SU-DHL-6 (cell line): ENCODE results near the gene WDR37.

Experiments
- H2AFZ ChIP-seq: fragments of 200-600 bp; sonication (generic); 2 replicates; pipeline ENCODE4 v1.6.1; 2014; ENCODE audit warnings: low read depth, mild to moderate bottlenecking, moderate library complexity, mixed read lengths, antibody characterized with exemption, low read length; ENCODE audit not compliant: severe bottlenecking
- H3F3A ChIP-seq: fragments of 200-600 bp; shearing (Covaris generic); 2 replicates; pipeline ENCODE4 v1.6.0; 2016; ENCODE audit warnings: antibody characterized with exemption, mild to moderate bottlenecking; ENCODE audit not compliant: insufficient read depth
- H3K27ac ChIP-seq: fragments of 200-600 bp; sonication (generic); 2 replicates; pipeline ENCODE4 v1.5.1; 2016; ENCODE audit warnings: low read depth, mild to moderate bottlenecking, low read length, moderate library complexity, mixed read lengths
- H3K27me3 ChIP-seq: fragments of 200-600 bp; sonication (generic), shearing (Covaris generic); 2 replicates; pipeline ENCODE4 v1.6.0; 2014; ENCODE audit warnings: mild to moderate bottlenecking, low read length
- H3K36me3 ChIP-seq: fragments of 200-600 bp; sonication (generic); 2 replicates; pipeline ENCODE4 v1.6.1; 2014; ENCODE audit warnings: mild to moderate bottlenecking, low read length, mixed read lengths
- H3K4me2 ChIP-seq: fragments of 300-600, 200-600 bp; shearing (Covaris generic), sonication (generic); 2 replicates; pipeline ENCODE4 v1.6.0; 2014; ENCODE audit warnings: low read length, low read depth, mild to moderate bottlenecking; ENCODE audit not compliant: poor library complexity, severe bottlenecking
- H3K4me3 ChIP-seq: fragments of 200-600 bp; sonication (generic); 2 replicates; pipeline ENCODE4 v1.5.1; 2014; ENCODE audit warnings: antibody characterized with exemption, low read length, mild to moderate bottlenecking, mixed read lengths; ENCODE audit not compliant: insufficient read depth, poor library complexity, severe bottlenecking
- H3K79me2 ChIP-seq: fragments of 200-600 bp; sonication (generic); 2 replicates; pipeline ENCODE4 v1.6.1; 2014; ENCODE audit warnings: mild to moderate bottlenecking, low read length, moderate library complexity; ENCODE audit not compliant: insufficient read depth
- H3K9ac ChIP-seq: fragments of 200-600 bp; sonication (generic); 2 replicates; pipeline ENCODE4 v1.7.0; 2014; ENCODE audit warnings: mild to moderate bottlenecking, low read length
- H3K9me2 ChIP-seq: fragments of 200-600 bp; sonication (generic); replicated peaks from 2 replicates; pipeline ENCODE4 v1.6.1; 2014; ENCODE audit warnings: low read length; ENCODE audit not compliant: insufficient read depth
- H3K9me3 ChIP-seq: fragments of 200-600 bp; sonication (generic); 2 replicates; pipeline ENCODE4 v1.6.1; 2014; ENCODE audit warnings: low read length, mixed read lengths; ENCODE audit not compliant: insufficient read depth
- H4K20me1 ChIP-seq: fragments of 200-600 bp; sonication (generic); 2 replicates; pipeline ENCODE4 v1.6.1; 2014; ENCODE audit warnings: low read depth, mild to moderate bottlenecking, antibody characterized with exemption, low read length, moderate library complexity, mixed read lengths
- EZH2phosphoT487 ChIP-seq: fragments of 200-600 bp; sonication (generic), shearing (Covaris generic); conservative IDR thresholded peaks from 2 replicates; pipeline ENCODE4 v1.6.1; 2018; ENCODE audit warnings: mild to moderate bottlenecking, antibody characterized with exemption, low read length, moderate library complexity, mixed read lengths
- TF ChIP-seq, protein P1 (sequence below): fragments of 200-600 bp; sonication (generic); IDR thresholded peaks from one replicate; pipeline ENCODE4 v1.5.1; 2017; ENCODE audit warnings: antibody characterized with exemption, mild to moderate bottlenecking, low read length, moderate library complexity; ENCODE audit not compliant: insufficient read depth, poor library complexity, severe bottlenecking

WDR37 gene

DNA sequence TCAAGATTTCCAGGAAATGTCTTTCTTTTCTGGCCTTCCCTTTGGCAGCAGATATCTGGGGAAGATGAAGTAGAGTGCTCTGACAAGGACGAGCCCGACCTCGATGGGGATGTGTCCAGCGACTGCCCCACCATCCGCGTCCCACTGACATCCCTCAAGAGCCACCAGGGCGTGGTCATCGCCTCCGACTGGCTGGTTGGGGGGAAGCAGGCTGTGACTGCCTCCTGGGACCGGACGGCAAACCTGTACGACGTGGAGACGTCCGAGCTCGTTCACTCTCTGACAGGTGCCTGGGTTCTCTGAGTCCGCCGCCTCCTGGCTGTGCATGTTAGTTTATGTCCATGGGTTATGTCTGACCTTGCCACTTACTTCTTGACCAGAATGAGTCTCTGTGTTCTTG lies 47.4 kb downstream of the WDR37 start:
- H3K9ac ChIP-seq: no peak overlapping the region
- H3F3A ChIP-seq: no peaks in the 10 kb centered on the region
- no peak for TF ChIP-seq EZH2phosphoT487
- TF ChIP-seq, protein P1, sequence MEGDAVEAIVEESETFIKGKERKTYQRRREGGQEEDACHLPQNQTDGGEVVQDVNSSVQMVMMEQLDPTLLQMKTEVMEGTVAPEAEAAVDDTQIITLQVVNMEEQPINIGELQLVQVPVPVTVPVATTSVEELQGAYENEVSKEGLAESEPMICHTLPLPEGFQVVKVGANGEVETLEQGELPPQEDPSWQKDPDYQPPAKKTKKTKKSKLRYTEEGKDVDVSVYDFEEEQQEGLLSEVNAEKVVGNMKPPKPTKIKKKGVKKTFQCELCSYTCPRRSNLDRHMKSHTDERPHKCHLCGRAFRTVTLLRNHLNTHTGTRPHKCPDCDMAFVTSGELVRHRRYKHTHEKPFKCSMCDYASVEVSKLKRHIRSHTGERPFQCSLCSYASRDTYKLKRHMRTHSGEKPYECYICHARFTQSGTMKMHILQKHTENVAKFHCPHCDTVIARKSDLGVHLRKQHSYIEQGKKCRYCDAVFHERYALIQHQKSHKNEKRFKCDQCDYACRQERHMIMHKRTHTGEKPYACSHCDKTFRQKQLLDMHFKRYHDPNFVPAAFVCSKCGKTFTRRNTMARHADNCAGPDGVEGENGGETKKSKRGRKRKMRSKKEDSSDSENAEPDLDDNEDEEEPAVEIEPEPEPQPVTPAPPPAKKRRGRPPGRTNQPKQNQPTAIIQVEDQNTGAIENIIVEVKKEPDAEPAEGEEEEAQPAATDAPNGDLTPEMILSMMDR: no peak
- no peak overlapping the region for H3K4me3 ChIP-seq
- no peaks in the 10 kb centered on the region; the same call in 1 of the 2 replicates for H3K36me3 ChIP-seq
- H3K9me2 ChIP-seq: no peaks in the 10 kb centered on the region
- no peak overlapping the region for H2AFZ ChIP-seq
- H3K27me3 ChIP-seq: no peaks in the 10 kb centered on the region
- H4K20me1 ChIP-seq: no peaks in the 10 kb centered on the region
- H3K4me2 ChIP-seq: no peak overlapping the region
- H3K9me3 ChIP-seq: no peaks in the 10 kb centered on the region
- H3K79me2 ChIP-seq: no peaks in the 10 kb centered on the region
- no peak overlapping the region for H3K27ac ChIP-seq

DNA sequence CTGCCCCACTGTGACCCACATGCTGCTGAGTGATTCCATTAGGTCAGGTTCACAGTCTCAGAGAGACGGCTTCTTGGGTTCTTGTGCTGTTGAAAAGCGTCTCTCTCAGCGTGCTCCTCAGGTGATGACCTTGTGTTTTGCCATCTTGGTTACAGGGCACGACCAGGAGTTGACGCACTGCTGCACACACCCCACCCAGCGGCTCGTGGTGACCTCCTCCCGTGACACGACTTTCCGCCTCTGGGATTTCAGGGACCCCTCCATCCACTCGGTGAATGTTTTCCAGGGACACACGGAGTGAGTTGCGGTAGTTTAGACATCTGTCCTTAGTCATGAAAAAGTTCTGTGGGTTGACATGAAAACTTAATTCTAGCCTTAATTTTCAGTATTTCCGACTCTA lies 48.8 kb downstream of the WDR37 start:
- Histone ChIP-seq H3K4me2 (no peak overlapping the region), H3K27me3 (no peaks in the 10 kb centered on the region), H3K9me2 (no peaks in the 10 kb centered on the region), H3F3A (no peaks in the 10 kb centered on the region), H3K9ac (no peak overlapping the region), H3K4me3 (no peak overlapping the region), H3K36me3 (no peaks in the 10 kb centered on the region; the same call in 1 of the 2 replicates), H4K20me1 (no peaks in the 10 kb centered on the region), H2AFZ (no peak overlapping the region), H3K79me2 (no peaks in the 10 kb centered on the region), H3K27ac (no peak overlapping the region), H3K9me3 (no peaks in the 10 kb centered on the region)
- TF ChIP-seq, protein P1: no peak
- TF ChIP-seq EZH2phosphoT487: no peak

DNA sequence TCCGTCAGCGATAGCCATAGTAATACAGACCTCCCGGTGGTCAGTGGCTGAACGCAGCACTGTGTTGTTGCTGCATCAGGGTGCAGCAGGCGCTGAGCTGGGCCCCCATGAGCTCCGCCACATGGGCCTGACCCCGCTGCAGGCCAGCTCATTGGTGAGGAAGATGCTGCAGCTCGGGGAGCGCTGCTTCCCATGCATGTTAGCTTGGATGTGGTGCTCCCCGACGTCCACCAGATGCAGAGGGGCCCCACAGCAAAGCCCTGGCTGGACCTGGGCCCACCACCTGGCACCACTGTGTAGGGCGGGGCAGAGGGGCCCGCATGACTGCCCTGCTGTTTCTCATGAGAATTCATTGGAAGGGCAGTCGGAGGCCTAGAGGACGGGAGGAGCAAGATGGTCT lies 50.8 kb downstream of the WDR37 start:
- Histone ChIP-seq H3K27ac (no peak overlapping the region), H3K9me2 (no peaks in the 10 kb centered on the region), H3K9ac (no peak overlapping the region), H3K27me3 (no peaks in the 10 kb centered on the region), H2AFZ (no peak overlapping the region), H4K20me1 (no peaks in the 10 kb centered on the region), H3K36me3 (no peaks in the 10 kb centered on the region; the same call in 1 of the 2 replicates), H3F3A (no peaks in the 10 kb centered on the region), H3K79me2 (no peaks in the 10 kb centered on the region), H3K4me2 (no peak overlapping the region), H3K4me3 (no peak overlapping the region), H3K9me3 (no peaks in the 10 kb centered on the region)
- TF ChIP-seq EZH2phosphoT487: no peak
- TF ChIP-seq, protein P1: no peak

DNA sequence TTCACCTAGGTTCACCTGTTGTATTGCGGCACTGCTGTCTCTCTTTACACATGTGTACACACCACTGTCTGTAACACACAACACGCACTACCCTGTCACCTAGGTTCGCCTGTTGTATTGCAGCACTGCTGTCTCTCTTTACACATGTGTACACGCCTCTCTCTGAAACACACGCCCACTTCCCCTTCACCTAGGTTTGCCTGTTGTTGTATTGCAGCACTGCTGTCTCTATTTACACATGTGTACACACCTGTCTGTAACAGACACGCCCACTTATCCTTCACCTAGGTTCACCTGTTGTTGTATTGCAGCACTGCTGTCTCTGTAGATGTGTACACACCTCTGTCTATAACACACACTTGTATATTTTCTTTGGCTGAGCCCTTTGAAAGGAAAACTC lies 51.5 kb downstream of the WDR37 start:
- Histone ChIP-seq H4K20me1 (no peaks in the 10 kb centered on the region), H3K4me3 (no peak overlapping the region), H3K4me2 (no peak overlapping the region), H3K36me3 (no peaks in the 10 kb centered on the region; the same call in 1 of the 2 replicates), H3K79me2 (no peaks in the 10 kb centered on the region), H3K9me2 (no peaks in the 10 kb centered on the region), H3F3A (no peaks in the 10 kb centered on the region), H3K9me3 (no peaks in the 10 kb centered on the region), H3K27me3 (no peaks in the 10 kb centered on the region), H2AFZ (no peak overlapping the region), H3K27ac (no peak overlapping the region), H3K9ac (no peak overlapping the region)
- TF ChIP-seq, protein P1: no peak
- no peak for TF ChIP-seq EZH2phosphoT487
